Cardiac septum (tissue), 1 donor: Measurements from ENCODE around the gene CYSLTR1. TPM values are rescaled to one million over a fixed set of nuclear protein-coding genes. Genes with fewer than 3 reads are reported as not detected.
"Not testable (repeated sequence)": the region's sequence is repeated elsewhere in the genome, so short reads cannot be mapped to it uniquely, and the experiment has no call there.

Experiments
- DNase-seq: peaks from one replicate; pipeline ENCODE4 v3.0.0-alpha.2; 2020; ENCODE audit warnings: low spot score
- intact Hi-C: fragments of 100-400 bp; cut with DNase I; formaldehyde crosslinking; loops from one replicate; pipeline ENCODE4 v1.14.0; 2022
- long read RNA-seq: library from polyadenylated mRNA; unstranded; transcript quantifications from one replicate; pipeline ENCODE4 v2.0.0, GENCODE V29; 2021
- total RNA-seq: library from RNA; stranded (reverse); fragmentation: NEBNext Ultra II Directional; extraction: Animal tissue kit (Norgen Biotek cat#: 25700); gene quantifications from one replicate; pipeline ENCODE4 v1.2.1, GENCODE V29; 2021
- donor health status: DM: no; HTN: no; CAD: no.

CYSLTR1 gene, protein sequence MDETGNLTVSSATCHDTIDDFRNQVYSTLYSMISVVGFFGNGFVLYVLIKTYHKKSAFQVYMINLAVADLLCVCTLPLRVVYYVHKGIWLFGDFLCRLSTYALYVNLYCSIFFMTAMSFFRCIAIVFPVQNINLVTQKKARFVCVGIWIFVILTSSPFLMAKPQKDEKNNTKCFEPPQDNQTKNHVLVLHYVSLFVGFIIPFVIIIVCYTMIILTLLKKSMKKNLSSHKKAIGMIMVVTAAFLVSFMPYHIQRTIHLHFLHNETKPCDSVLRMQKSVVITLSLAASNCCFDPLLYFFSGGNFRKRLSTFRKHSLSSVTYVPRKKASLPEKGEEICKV
- total RNA-seq = 1.8 TPM
- long read RNA-seq, partial matches to known transcripts = 0 of 3 reads
- long read RNA-seq, other reads (novel, unspliced or antisense) = 0 of 3 reads

DNA sequence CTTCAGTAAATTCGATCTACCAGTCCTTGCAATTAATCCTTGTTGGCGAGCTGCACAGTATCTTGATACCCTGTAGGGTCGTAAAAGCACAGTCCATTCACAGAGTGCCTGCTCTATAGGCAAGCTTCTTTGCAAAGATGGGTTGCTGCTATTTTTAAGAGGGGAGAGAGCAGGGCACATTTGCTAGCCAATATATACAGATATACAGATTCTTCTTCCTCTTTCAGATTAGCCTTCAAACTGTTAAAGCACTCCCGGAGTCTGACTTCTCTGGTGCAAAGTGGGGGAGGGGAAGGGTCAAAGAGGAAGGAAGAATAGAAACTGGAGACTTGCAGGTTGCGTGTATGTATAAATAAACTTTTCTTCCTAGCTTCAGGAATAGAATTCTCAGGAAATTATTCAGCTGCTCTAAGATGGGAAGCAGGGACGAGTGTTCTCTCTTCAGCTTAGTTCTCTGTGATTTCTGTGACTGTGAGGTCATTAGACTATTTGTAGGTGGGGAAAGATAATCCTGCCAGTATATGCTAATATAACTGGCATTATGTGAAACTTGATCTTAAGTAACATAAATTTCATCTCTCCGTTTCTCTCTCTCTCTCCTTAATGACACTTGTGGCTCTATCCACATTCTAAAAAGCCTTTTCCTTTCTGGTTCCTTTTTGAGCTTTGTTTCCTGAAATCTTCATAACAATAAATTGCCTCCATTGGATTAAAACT, at the start of gene CYSLTR1:
TSS of gene CYSLTR1 (minus strand) at position 242 of the 717 bp plus-strand sequence. CDS start 53,865 bp downstream, outside the sequence.
- intact Hi-C loops = no loop called here
- no peak for DNase-seq

DNA sequence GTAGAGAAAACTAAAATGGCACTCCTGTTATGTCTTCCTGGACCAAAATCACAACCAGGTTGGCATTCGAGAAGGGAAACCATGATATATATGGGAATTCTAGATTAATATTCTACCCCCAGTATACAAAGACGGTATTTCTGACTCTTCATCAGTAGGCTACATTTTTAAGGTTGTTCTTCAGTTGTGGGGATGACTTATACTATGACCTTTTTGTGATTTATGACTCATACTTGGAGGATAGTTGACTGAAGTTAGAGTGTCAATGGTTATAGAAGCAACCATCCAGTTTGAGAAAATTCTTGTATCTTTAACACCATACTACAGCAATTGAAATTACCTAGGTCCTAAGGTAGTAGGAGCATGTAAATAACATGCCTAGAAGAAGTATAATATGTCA, 49.8 kb upstream of the CYSLTR1 start:
- intact Hi-C loops = no loop called here
- no peak for DNase-seq

DNA sequence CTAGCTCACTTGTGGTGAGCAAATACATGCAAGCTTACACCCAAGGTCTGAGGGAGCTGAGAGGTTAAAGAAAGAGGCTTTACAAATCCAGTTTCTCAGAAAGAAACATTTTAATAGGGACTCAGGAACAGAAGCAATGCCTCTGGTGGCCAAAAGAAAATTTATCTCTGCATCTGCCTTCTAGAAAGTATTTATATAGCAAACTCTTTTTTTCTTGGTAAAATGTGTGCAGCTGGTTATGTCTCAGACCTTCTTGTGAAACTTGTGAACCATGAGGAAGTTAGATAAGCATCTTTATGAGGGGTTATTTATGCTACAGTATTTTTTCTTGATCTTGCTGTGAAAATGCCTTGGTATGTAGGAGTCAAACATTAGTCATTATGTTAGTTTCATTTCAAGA, 48.5 kb upstream of the CYSLTR1 start:
- intact Hi-C loops = no loop called here
- no peak for DNase-seq

DNA sequence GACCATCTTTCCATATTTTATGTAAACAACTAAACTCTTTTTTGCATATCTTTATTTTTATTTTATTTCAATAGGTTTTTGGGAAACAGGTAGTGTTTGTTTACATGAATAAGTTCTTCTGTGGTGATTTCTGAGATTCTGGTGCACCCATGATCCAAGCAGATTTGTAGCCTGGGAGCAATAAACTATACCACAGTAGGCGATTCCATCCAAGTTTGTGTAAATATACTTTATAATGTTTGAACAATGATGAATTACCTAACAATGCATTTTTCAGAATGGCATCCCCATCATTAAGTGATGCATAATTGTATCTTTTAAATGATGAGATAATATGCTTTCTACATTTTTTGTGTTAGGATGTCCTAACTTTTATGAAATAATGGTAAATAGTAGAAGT, 39.2 kb upstream of the CYSLTR1 start:
- no peak for DNase-seq

DNA sequence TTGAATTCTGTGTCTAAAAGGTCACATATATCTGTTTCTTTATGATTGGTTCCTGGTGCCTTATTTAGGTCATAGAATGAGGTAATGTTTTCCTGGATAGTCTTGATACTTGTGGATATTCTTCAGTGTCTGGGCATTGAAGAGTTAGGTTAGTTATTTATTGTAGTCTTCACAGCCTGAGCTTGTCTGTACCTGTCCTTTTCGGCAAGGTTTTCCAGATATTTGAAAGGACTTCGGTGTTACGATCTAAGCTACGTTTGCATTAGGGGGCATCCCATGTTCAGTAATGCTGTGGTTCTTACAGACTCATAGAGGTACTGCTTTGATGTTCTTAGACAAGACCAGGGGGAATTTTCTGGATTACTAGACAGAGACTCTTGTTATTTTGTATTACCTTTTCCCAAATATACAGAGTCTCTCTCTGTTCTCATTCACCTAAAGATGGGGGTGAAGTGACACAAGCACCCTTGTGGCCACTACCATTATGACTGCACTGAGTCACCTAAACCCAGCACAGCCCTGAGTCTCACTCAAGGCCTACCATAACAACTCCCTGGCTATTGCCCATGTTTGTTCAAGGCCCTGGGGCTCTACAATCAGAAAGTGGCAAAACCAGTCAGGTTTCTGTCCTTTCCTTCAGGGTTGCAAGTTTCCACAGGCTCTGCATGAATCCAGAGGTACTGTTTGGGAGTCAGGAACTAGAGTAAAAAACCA, 30.1 kb upstream of the CYSLTR1 start:
- intact Hi-C loops = no loop called here
- no peak for DNase-seq

More for the DNA sequence above, 39.2 kb upstream of the CYSLTR1 start:
- intact Hi-C loops = no loop called here

DNA sequence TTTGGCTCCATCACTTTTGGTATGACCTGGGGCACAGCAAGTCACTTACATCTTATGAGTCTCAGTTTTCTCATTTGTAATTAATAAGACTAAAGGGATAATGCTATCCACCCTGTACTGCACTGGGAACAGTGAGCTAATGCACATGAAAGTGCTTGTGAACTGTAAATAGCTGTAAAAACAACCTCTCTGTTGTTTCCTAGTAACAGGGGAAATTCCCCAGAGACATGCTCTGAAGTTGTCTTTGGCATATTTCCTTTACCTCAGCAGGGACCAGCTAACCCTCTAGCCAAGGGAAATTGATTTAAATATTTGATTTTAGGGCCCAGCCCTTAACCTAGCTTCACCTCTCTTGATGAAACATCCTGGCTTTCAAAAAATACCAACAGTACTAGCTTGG, 6.1 kb upstream of the CYSLTR1 start:
- no peak for DNase-seq

DNA sequence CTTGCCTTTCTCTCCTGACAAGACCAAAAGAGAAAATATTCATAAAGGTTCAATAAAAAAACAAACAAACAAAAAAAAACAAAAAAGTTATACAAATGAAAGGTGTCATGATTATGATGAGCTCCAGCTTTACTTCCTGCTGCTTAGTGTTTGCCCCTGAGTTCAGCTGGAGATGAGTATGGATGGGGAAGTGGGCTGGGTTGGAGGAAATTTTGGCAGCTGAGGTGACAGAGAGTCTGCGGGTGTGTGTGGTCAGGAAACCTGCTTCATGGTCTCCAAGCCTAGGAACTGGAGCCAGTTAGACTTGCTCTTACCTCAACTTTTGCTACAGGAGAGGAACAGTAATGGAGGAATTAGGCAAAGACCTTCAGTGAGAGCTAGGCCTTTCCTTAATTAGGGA, 4.3 kb upstream of the CYSLTR1 start:
- no peak for DNase-seq
- intact Hi-C loops = no loop called here

More for the DNA sequence above, 6.1 kb upstream of the CYSLTR1 start:
- intact Hi-C loops = no loop called here

DNA sequence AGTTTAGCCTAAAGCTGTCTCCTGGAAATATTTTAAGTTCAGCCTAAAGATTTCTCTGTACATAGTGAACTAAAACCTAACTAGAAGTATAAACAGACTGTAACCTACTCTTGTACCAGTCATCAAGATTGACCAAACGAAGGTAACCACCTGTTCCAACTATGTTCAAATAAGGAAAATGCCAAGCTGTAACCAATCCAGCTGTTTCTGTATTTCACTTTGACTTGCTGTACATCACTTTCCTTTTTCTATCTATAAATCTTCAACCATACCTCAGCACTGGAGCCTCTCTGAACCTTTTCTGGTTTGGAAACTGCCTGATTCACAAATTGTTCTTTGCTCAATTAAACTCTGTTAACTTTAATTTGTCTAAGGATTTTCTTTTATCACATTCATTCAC, 3.1 kb upstream of the CYSLTR1 start:
- intact Hi-C loops = no loop called here
- DNase-seq = no peak

DNA sequence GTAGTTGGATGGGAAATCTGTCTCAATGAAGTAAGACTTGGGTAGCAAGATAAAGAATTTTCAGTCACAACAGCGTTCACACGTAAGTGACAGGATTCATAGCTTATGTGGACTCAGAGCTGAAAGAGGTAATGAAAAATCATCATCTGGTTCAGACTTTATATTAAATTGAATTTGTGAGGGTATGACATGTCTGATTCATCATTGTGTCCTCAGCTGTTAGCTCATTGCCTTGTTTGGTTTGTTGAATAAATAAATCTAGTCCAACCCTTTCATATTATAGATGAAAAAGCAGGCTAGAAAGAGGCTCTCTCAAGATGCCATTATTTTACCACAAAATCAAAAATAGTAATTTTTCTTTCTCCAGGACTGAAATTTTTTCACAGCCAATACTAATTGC, 2.7 kb upstream of the CYSLTR1 start:
- intact Hi-C loops = no loop called here
- no peak for DNase-seq

DNA sequence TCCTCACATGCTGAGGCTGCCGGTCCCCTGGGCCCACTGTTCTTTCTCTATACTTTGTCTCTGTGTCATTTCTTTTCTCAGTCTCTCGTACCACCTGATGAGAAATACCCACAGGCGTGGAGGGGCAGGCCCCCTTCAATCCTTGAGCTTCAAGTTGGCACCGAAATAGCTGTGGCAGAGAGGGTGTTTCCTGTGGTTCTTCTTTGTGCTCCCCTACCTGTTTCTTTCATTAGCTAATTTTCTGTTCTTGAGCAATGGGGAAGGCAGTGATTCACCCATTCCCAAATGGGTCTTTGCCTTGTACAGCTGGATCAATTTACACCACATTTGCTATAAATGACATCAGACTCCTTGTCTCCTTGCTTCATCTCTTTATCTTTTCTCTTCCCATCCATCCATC, 2.1 kb upstream of the CYSLTR1 start:
- DNase-seq = no peak
- intact Hi-C loops = no loop called here

DNA sequence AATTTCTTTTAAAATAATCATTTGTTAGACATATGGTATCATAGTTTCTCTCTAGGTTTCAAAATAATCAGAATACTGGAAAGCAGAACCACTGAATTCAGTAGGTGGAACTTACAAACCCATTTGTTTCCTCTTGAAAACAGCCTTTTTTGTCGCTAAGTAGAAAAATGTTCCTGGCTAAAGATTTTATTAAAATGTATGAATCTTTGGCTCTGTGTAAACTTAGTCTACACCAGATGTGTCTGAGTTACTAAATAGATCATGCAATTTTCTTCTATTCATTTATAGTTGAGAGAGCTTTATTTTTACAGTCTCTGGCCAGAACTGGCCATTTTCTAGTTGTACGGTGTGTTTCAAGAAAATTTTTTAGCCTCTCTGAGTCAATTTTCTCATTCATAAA, 1.0 kb downstream of the CYSLTR1 start:
- no peak for DNase-seq
- intact Hi-C loops = no loop called here

DNA sequence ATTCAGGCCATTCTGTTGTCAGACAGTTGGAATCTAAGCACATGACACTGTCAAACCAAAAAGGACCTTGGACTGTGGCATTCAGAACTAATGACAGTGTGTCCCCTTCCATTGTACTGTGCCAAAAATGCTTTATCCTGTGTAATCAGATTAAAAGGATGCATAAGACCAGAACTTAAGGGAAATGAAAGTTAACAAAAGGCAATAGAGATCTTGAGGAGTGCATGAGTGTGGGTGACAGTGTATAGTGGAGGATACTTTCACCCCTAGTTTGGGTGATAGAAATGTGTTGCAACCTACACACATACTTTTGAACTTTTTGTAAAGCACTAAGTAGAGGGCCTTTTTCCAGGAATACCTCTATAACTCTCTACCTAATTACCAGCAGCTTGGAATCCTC, 4.5 kb downstream of the CYSLTR1 start:
- no peak for DNase-seq
- intact Hi-C loops = no loop called here

DNA sequence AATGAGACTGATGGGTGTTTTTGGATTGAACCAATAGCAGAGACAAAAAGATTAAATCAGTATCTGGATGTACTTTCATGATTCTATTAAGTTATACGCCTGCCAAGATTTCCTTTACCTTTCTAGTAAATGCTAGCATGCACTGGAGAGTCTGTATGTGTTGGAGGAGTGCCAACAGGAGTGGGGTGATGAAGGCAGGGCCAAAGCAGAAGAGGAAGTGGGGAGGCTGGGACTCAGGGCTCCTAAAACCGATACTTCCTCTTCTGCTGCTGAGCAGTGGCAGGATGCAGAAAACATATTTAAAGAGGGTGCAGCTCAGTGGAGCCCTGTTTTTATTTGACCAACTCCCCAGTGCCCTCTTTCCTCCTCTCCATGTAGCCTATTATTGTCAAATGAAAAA, 5.6 kb downstream of the CYSLTR1 start:
- intact Hi-C loops = no loop called here
- peak; percentile 78 for DNase-seq

DNA sequence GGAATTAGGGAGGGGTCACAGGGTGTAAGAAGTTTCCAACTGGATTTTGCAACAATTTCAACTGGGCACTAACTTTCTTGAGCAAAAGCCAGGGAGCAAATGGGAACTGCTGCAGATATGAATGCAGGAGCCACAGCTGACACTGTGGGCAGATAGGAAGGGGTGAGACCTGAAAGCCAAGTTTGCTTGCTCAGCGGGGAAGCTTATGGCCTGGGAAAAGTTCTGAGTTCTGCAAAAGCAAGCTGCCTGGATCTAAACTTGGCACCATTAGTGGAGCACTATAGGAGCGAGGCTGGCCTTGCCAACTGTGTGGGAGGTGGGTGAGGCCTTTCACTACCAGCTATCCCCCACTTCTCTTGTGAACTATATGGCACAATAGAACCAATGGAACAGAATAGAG, 11.1 kb downstream of the CYSLTR1 start:
- no peak for DNase-seq
- intact Hi-C loops = no loop called here

DNA sequence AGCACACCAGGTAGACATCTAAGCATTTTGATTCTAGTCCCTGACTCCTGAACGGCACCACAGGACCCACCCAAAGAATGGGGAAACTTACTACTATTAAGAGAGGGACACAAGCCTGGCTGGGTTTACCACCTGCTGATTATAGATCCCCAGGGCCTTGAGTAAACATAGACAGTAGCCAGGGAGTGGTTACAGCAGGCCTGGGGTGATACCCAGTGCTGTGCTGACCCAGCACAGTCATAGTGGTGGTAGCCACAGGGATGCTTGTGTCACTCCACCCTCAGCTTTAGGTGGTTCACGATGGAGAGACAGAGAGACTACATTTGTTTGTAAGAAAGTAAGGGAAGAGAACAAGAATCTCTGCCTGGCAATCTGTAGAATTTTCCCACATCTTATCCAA, 11.7 kb downstream of the CYSLTR1 start:
- intact Hi-C loops = no loop called here
- DNase-seq = no peak

DNA sequence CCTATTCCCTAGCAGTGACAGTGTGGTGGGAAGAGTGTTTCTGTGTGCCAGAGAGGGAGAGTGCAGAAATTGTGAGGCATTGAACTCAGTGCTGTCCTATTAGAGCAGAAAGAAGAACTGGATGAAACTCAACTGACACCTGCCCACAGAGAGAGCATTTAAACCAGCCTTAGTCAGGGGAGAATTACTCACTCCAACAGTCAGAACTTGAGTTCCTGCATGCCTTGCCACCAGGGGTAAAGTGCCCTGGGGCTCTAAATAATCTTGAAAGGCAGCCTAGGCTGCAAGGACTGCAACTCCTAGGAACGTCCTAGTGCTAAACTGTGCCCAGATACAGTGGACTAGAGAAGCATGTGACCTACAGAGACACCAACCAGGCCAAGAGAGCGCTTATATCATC, 12.8 kb downstream of the CYSLTR1 start:
- no peak for DNase-seq
- intact Hi-C loops = no loop called here

DNA sequence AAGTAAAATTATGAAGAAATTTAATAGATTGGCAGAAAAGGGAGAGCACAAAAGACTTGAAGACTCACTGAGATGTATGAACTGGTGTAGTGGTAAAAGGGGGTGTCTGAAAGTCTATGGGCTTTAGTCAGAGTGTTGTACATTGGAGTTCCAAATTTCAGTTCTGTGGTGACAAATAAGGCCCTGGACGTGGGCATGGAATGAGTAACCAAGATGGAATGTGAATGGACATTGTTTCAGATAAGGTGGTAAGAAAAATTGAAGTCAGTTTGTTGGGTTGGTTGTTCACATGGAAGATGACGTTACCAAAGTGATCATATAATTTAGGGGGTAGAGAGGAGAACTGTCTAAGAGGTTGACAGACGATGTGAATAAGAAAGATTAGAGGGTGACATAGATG, 13.9 kb downstream of the CYSLTR1 start:
- DNase-seq = no peak
- intact Hi-C loops = no loop called here

DNA sequence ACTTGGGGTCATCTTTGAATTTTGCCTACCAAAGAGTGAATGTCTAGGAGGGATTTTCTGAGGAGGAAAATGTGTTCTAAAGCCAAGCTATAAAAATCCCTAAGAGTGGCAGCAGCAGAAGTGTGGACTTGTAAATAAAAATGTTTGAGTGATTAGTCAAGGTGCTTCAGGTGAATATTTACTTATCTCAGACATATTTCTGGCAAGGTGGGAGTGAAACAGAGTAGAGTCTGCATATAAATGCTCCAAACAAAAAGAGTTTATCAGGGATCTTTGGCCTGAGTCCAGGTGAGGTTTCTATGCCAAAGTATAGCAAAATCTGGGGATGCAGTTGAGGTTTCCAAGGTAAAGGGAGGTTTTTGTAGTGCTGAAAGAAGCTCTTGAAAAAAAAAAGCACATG, 19.7 kb downstream of the CYSLTR1 start:
- no peak for DNase-seq
- intact Hi-C loops = no loop called here

DNA sequence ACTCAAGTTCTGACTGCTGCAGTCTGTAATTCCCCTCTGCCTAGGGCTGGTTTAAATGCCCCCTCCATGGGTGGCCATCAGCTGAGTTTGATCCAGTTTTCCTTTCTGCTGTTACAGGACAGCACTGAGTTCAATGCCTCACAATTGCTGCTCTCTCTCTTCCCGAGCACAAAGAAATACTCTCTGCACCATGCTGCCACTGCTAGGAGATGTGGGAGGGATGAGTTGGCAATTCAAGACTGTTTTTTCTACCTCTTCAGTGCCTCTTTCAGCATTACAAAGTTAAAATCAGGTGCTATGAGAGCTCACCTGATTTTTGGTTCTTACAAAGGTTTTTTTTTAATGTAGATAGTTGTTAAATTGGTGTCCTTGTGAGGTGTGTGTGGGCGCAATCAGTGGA, 24.3 kb downstream of the CYSLTR1 start:
- intact Hi-C loops = no loop called here
- no peak for DNase-seq

DNA sequence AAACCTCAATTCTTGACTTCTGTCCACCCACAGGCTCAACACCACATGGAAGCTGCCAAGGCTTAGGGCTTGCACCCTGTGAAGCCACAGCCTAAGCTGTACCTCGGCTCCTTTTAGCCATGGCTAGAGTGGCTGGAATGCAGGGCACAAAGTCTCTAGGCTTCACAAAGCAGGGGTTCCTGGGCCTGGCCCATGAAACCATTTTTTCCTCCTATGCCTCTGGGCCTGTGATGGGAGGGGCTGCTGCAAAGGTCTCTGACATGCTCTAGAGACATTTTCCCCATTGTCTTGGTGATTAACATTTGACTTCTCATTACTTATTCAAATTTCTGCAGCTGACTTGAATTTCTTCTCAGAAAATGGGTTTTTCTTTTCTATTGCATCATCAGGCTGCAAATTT, 26.5 kb downstream of the CYSLTR1 start:
- DNase-seq, intact Hi-C loops: not testable (repeated sequence)

DNA sequence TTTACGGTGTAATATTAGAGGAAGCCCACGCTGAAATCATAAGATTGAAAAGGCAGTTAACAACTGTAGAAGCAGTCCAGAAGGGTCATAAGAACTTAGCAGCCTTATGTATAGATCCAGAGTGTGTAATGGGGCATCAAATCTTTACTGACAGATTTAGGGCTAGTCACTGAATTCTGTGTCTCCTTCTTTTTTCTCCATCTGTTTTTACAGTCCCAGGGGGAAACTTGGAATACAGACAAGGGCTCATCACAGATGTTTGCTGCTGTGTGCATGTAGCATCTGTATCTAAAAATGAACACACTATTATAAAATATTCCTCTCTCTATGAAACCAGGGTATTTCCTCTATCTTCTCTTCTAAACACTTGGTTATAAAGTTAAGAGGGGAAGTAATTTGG, 43.9 kb downstream of the CYSLTR1 start:
- intact Hi-C loops = no loop called here
- DNase-seq = no peak
